SK-N-SH treated with all-trans-retinoic acid at 6 μM for 48 hours (cell line): ENCODE measurements around the gene TENT4B.

Experiments used
- ATAC-seq: fragments of 200-7000 bp; cut with Tn5 transposase; 3 replicates; pipeline ENCODE4 v1.9.1; 2020; ENCODE audit warnings: mild to moderate bottlenecking, moderate library complexity
- ARNTL ChIP-seq: fragments of 450-650 bp; formaldehyde crosslinking; IDR thresholded peaks from 2 replicates; pipeline ENCODE4 v1.5.0; 2020; ENCODE audit warnings: low read depth, mild to moderate bottlenecking, moderate library complexity, borderline replicate concordance
- BACH2 ChIP-seq: fragments of 250-450 bp; sonication (Bioruptor Pico); IDR thresholded peaks from 2 replicates; pipeline ENCODE4 v1.9.0; 2021; ENCODE audit warnings: mild to moderate bottlenecking, borderline replicate concordance
- CSDC2 ChIP-seq: fragments of 250-450 bp; sonication (Bioruptor Pico); IDR thresholded peaks from 2 replicates; pipeline ENCODE4 v1.5.0; 2020; ENCODE audit warnings: mild to moderate bottlenecking, moderate library complexity
- GLIS3 ChIP-seq: fragments of 250-450 bp; sonication (Bioruptor Pico); IDR thresholded peaks from 2 replicates; pipeline ENCODE4 v1.5.0; 2020; ENCODE audit warnings: mild to moderate bottlenecking, moderate library complexity
- ISL1 ChIP-seq: fragments of 250-450 bp; sonication (Bioruptor Pico); IDR thresholded peaks from 2 replicates; pipeline ENCODE4 v2.1.2; 2022; ENCODE audit warnings: mild to moderate bottlenecking, moderate library complexity
- OSR1 ChIP-seq: fragments of 250-450 bp; sonication (Bioruptor Pico); IDR thresholded peaks from 2 replicates; pipeline ENCODE4 v1.8.0; 2022; ENCODE audit warnings: moderate library complexity, mild to moderate bottlenecking, inconsistent platforms
- POU6F1 ChIP-seq: fragments of 250-450 bp; sonication (Bioruptor Pico); IDR thresholded peaks from 2 replicates; pipeline ENCODE4 v1.8.0; 2021; ENCODE audit warnings: low read depth, mild to moderate bottlenecking, moderate library complexity, borderline replicate concordance
- PPARA ChIP-seq: fragments of 250-450 bp; sonication (Bioruptor Pico); IDR thresholded peaks from 2 replicates; pipeline ENCODE4 v1.5.0; 2020; ENCODE audit warnings: mild to moderate bottlenecking, borderline replicate concordance
- RARB ChIP-seq: fragments of 250-450 bp; sonication (Bioruptor Pico); IDR thresholded peaks from 2 replicates; pipeline ENCODE4 v1.8.0; 2021; ENCODE audit warnings: mild to moderate bottlenecking, moderate library complexity
- SNAI2 ChIP-seq: fragments of 250-450 bp; sonication (Bioruptor Pico); IDR thresholded peaks from 2 replicates; pipeline ENCODE4 v1.5.0; 2020; ENCODE audit warnings: mild to moderate bottlenecking, moderate library complexity
- TCF4 ChIP-seq: fragments of 250-450 bp; sonication (Bioruptor Pico); IDR thresholded peaks from 2 replicates; pipeline ENCODE4 v1.8.0; 2021; ENCODE audit warnings: mild to moderate bottlenecking, moderate library complexity, borderline replicate concordance
- TOX ChIP-seq: fragments of 250-450 bp; sonication (Bioruptor Pico); IDR thresholded peaks from 2 replicates; pipeline ENCODE4 v1.8.0; 2021; ENCODE audit warnings: mild to moderate bottlenecking, moderate library complexity, borderline replicate concordance
- ZC3H10 ChIP-seq: fragments of 250-450 bp; sonication (Bioruptor Pico); IDR thresholded peaks from 2 replicates; pipeline ENCODE4 v1.5.1; 2021; ENCODE audit warnings: mild to moderate bottlenecking, moderate library complexity
- ZFP3 ChIP-seq: fragments of 250-450 bp; sonication (Bioruptor Pico); IDR thresholded peaks from 2 replicates; pipeline ENCODE4 v1.5.0; 2020; ENCODE audit warnings: mild to moderate bottlenecking, moderate library complexity
- ZFP30 ChIP-seq: fragments of 450-650 bp; formaldehyde crosslinking; IDR thresholded peaks from 2 replicates; pipeline ENCODE4 v1.5.0; 2022; ENCODE audit warnings: mild to moderate bottlenecking, moderate library complexity
- ZNF565 ChIP-seq: fragments of 450-650 bp; formaldehyde crosslinking; conservative IDR thresholded peaks from 2 replicates; pipeline ENCODE4 v1.5.0; 2020; ENCODE audit warnings: low read depth, mild to moderate bottlenecking, moderate library complexity
- ZNF70 ChIP-seq: fragments of 450-650 bp; formaldehyde crosslinking; IDR thresholded peaks from 2 replicates; pipeline ENCODE4 v1.5.0; 2020; ENCODE audit warnings: mild to moderate bottlenecking, moderate library complexity
- TF ChIP-seq, protein P1 (sequence below): fragments of 250-450 bp; sonication (Bioruptor Pico); IDR thresholded peaks from 2 replicates; pipeline ENCODE4 v1.5.0; 2020; ENCODE audit warnings: mild to moderate bottlenecking, moderate library complexity
- TF ChIP-seq, protein P2 (sequence below): fragments of 250-450 bp; sonication (Bioruptor Pico); IDR thresholded peaks from 2 replicates; pipeline ENCODE4 v1.5.1; 2020; ENCODE audit warnings: low read depth, mild to moderate bottlenecking, moderate library complexity
- TF ChIP-seq, protein P3 (sequence below): fragments of 250-450 bp; sonication (Bioruptor Pico); IDR thresholded peaks from 2 replicates; pipeline ENCODE4 v1.5.1; 2021; ENCODE audit warnings: mild to moderate bottlenecking, moderate library complexity

Gene TENT4B

DNA sequence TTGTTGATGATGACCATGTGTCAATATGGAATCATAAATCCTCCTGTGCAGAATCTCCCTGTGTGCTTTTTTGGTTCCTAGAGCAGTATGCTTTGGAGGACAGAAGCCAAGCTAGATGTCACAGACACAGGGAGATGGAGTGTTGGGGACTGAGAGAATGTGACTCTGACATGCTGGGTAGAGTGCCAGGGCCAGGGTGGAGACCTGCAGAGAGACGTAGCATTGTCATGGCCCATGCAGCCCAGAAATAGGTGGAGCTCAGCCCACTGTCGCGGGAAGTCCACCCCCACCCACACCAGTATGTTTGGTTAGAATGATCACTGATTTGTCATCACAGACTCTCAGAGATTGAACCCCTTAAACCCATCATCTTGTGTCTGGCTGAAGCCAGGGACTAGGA, 74.0 kb downstream of the TENT4B start:
- no peak for TF ChIP-seq PPARA

DNA sequence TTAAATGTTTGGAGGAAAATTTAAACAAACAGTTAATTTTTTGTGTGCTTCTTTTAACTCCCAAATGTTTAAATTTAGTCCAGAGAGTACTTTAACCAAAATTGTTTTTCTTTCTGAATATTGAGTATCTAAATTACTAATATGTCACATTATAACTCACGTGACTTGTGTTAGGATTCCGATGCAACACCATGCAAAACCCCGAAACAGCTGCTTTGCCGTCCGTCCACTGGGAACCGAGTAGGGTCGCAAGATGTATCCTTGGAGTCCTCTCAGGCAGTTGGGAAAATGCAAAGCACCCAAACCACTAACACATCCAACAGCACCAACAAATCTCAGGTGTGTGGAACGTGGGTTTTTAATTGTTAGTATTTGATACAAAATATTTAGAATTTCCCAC, 74.6 kb downstream of the TENT4B start:
- ATAC-seq, result no peak
- TF ChIP-seq, protein P1, sequence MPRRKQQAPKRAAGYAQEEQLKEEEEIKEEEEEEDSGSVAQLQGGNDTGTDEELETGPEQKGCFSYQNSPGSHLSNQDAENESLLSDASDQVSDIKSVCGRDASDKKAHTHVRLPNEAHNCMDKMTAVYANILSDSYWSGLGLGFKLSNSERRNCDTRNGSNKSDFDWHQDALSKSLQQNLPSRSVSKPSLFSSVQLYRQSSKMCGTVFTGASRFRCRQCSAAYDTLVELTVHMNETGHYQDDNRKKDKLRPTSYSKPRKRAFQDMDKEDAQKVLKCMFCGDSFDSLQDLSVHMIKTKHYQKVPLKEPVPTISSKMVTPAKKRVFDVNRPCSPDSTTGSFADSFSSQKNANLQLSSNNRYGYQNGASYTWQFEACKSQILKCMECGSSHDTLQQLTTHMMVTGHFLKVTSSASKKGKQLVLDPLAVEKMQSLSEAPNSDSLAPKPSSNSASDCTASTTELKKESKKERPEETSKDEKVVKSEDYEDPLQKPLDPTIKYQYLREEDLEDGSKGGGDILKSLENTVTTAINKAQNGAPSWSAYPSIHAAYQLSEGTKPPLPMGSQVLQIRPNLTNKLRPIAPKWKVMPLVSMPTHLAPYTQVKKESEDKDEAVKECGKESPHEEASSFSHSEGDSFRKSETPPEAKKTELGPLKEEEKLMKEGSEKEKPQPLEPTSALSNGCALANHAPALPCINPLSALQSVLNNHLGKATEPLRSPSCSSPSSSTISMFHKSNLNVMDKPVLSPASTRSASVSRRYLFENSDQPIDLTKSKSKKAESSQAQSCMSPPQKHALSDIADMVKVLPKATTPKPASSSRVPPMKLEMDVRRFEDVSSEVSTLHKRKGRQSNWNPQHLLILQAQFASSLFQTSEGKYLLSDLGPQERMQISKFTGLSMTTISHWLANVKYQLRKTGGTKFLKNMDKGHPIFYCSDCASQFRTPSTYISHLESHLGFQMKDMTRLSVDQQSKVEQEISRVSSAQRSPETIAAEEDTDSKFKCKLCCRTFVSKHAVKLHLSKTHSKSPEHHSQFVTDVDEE (CRISPR knock-in tag), result no peak
- TF ChIP-seq ZNF565 (no peak), ARNTL (CRISPR knock-in tag) (no peak), PPARA (no peak), POU6F1 (CRISPR knock-in tag) (no peak), TCF4 (CRISPR knock-in tag) (no peak), SNAI2 (no peak), ZFP3 (no peak), RARB (CRISPR knock-in tag) (no peak), ZC3H10 (CRISPR knock-in tag) (no peak), ZFP30 (CRISPR knock-in tag) (no peak), OSR1 (CRISPR knock-in tag) (no peak), ISL1 (CRISPR knock-in tag) (no peak)
- TF ChIP-seq, protein P2, sequence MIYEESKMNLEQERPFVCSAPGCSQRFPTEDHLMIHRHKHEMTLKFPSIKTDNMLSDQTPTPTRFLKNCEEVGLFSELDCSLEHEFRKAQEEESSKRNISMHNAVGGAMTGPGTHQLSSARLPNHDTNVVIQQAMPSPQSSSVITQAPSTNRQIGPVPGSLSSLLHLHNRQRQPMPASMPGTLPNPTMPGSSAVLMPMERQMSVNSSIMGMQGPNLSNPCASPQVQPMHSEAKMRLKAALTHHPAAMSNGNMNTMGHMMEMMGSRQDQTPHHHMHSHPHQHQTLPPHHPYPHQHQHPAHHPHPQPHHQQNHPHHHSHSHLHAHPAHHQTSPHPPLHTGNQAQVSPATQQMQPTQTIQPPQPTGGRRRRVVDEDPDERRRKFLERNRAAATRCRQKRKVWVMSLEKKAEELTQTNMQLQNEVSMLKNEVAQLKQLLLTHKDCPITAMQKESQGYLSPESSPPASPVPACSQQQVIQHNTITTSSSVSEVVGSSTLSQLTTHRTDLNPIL, result no peak
- TF ChIP-seq, protein P3, sequence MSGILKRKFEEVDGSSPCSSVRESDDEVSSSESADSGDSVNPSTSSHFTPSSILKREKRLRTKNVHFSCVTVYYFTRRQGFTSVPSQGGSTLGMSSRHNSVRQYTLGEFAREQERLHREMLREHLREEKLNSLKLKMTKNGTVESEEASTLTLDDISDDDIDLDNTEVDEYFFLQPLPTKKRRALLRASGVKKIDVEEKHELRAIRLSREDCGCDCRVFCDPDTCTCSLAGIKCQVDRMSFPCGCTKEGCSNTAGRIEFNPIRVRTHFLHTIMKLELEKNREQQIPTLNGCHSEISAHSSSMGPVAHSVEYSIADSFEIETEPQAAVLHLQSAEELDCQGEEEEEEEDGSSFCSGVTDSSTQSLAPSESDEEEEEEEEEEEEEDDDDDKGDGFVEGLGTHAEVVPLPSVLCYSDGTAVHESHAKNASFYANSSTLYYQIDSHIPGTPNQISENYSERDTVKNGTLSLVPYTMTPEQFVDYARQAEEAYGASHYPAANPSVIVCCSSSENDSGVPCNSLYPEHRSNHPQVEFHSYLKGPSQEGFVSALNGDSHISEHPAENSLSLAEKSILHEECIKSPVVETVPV (CRISPR knock-in tag), result no peak
- TF ChIP-seq, all 23 proteins: peak for 0

More for the DNA sequence above, 74.0 kb downstream of the TENT4B start:
- ATAC-seq, result no peak

DNA sequence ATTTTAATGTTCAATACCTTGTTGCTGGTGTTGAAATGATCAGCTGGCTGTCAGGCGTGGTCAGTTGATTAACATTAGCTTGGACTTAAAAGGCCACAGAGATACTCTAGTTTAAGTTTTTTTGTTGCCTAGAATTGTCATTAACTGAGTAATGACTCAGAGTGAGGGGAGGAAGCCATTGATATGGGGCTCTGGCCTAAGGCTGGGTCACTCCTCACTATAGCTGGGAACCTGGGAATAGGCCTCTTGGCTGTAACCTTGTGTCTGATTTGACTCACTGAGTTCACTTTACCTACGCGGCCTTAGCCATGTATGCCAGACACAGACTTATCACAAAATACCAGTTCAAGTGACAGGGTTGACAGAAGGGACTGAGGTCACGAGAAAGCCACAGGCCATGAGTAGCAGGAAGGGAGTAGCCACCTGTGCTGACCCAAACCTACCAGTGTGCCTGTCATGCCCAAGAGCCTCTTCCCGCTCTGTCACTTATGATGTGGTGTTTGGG, 75.3 kb downstream of the TENT4B start:
- no peak for ATAC-seq
- TF ChIP-seq, protein P2, result no peak
- no peak for TF ChIP-seq OSR1 (CRISPR knock-in tag)
- TF ChIP-seq POU6F1 (CRISPR knock-in tag), result no peak
- TF ChIP-seq, protein P1 (CRISPR knock-in tag), result no peak
- TF ChIP-seq CSDC2 (CRISPR knock-in tag), result no peak
- no peak for TF ChIP-seq GLIS3 (CRISPR knock-in tag)
- no peak for TF ChIP-seq ISL1 (CRISPR knock-in tag)
- TF ChIP-seq RARB (CRISPR knock-in tag), result no peak
- no peak for TF ChIP-seq ZNF70 (CRISPR knock-in tag)
- no peak for TF ChIP-seq TOX (CRISPR knock-in tag)
- no peak for TF ChIP-seq BACH2
- TF ChIP-seq, protein P3 (CRISPR knock-in tag), result no peak
- TF ChIP-seq ZC3H10 (CRISPR knock-in tag), result no peak
- TF ChIP-seq, all 23 proteins: peak for 0
